ENCODE measurements around the gene FANCE.

The FANCE gene

GRCh38 chr6:35452183-35453090 lies at the start of gene FANCE:
Gene FANCE (plus strand): TSS chr6:35452338. CDS start chr6:35452546, 208 bp downstream.
- TF ChIP-seq CTCF (IDR thresholded peaks at IDR 0.05; ENCODE audit: low read depth, low read length), result no peak
- H3K4me3 ChIP-seq (replicated peaks in 1 of 2; ENCODE audit: low read depth in 2 of 2, low read length in 2 of 2), result peak within 1 kb of the TSS; percentile 61 to 74
- DNase-seq (ENCODE audit: low read depth in 2 of 2), result peak; percentile 93 to 94

GRCh38 chr6:35402856-35403191 lies 49.3 kb upstream of the FANCE start:
- no peak for DNase-seq (ENCODE audit: low read depth in 2 of 2)
- no peak overlapping the region for H3K4me3 ChIP-seq (replicated peaks in 1 of 2; ENCODE audit: low read depth in 2 of 2, low read length in 2 of 2)
- no peak for TF ChIP-seq CTCF (IDR thresholded peaks at IDR 0.05; ENCODE audit: low read depth, low read length)

GRCh38 chr6:35403544-35404442 lies 48.3 kb upstream of the FANCE start:
- DNase-seq (ENCODE audit: low read depth in 2 of 2), result no peak
- no peak for TF ChIP-seq CTCF (IDR thresholded peaks at IDR 0.05; ENCODE audit: low read depth, low read length)
- no peak overlapping the region for H3K4me3 ChIP-seq (replicated peaks in 1 of 2; ENCODE audit: low read depth in 2 of 2, low read length in 2 of 2)

- no peak for DNase-seq (ENCODE audit: low read depth in 2 of 2)
- no peak overlapping the region for H3K4me3 ChIP-seq (replicated peaks in 1 of 2; ENCODE audit: low read depth in 2 of 2, low read length in 2 of 2)
- TF ChIP-seq CTCF (IDR thresholded peaks at IDR 0.05; ENCODE audit: low read depth, low read length), result no peak
Observed at GRCh38 chr6:35406711-35407485, 45.2 kb upstream of the FANCE start.

GRCh38 chr6:35409245-35409644 lies 42.9 kb upstream of the FANCE start:
- no peak for DNase-seq (ENCODE audit: low read depth in 2 of 2)
- no peak for TF ChIP-seq CTCF (IDR thresholded peaks at IDR 0.05; ENCODE audit: low read depth, low read length)
- no peak overlapping the region for H3K4me3 ChIP-seq (replicated peaks in 1 of 2; ENCODE audit: low read depth in 2 of 2, low read length in 2 of 2)

- DNase-seq (ENCODE audit: low read depth in 2 of 2), result no peak
- no peak for TF ChIP-seq CTCF (IDR thresholded peaks at IDR 0.05; ENCODE audit: low read depth, low read length)
- H3K4me3 ChIP-seq (replicated peaks in 1 of 2; ENCODE audit: low read depth in 2 of 2, low read length in 2 of 2), result no peak overlapping the region
Observed at GRCh38 chr6:35410131-35410530, 42.0 kb upstream of the FANCE start.
